HG02973 (cell line): ENCODE data around the gene GZMA.
"Not testable (repeated sequence)": the region's sequence is repeated elsewhere in the genome, so short reads cannot be mapped to it uniquely, and the experiment has no call there.

Experiments
- ATAC-seq: cut with Tn5 transposase; IDR thresholded peaks from one replicate; pipeline ENCODE4 v1.9.1; 2021; ENCODE audit warnings: moderate library complexity; ENCODE audit not compliant: unreplicated experiment

GZMA gene

DNA sequence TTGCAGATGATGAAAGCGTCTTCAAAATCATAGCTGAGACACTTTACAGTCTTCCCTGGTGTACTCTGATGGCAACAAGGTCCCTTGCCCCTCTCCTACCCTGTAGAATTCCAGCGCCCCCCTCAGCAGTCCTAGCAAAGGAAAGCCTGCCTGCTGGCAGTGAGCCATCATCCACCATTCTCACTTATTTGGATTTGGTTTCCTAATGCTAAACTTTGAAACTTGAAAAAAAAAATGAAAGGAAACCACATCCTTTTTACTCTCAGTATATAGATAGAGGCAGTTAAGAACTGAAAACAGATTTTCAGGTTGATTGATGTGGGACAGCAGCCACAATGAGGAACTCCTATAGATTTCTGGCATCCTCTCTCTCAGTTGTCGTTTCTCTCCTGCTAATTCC, at the start of gene GZMA:
Gene GZMA, plus strand, starts transcription at position 299 of the 400 bp plus-strand sequence. Its CDS starts 37 bp downstream, at position 336.
- no peak for ATAC-seq

DNA sequence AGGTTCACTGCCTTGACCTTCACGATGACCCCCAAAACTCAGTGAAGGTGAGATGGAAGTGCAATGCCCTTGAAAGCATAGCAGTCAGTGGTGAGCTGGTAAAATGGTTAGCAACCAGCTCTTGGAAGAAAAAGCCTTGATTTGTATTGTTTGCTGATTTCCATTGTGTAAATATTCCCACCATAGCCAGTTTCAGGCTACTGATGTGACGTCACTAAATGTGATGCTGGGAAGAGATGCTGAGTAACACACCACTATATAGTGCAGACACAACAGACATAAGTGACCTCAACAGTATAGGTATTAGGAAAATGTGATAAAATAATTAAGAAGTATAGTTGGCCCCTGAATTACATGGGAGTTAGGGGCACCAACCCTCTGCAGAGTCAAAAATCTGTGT, 47.3 kb upstream of the GZMA start:
- ATAC-seq = no peak

DNA sequence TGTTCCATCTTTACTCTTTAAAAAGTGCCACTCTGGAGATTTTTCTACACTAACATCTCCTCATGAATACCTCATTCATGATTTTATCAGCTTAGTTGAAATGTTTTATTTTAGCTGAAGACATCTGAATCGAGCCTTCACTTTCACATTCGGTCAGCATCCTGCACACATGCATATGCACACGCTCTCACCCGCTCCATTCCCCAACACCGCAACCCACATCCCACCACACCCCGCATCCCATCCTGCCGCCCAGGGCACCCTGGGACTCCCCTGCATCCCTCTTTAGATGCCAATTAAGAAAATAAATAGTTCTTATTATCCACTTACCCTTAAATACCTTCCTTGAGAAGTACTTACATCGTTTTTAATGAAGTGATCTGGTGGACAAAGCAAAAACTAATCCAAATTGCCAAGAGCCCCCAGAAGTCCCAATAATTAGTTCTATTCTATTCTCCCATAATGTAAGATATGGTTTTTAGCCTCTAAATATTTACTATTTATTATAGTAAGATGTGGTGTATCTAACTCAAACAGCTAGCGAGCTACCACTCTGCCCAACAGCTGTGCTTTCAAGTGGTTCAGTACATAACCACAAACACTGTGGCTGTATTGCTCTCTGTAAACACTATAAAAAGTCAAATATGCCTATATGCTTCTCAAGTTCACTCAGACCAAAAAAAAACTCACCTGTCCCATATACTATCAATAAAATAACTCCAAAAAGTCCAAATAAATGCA, 40.2 kb upstream of the GZMA start:
- no peak for ATAC-seq

DNA sequence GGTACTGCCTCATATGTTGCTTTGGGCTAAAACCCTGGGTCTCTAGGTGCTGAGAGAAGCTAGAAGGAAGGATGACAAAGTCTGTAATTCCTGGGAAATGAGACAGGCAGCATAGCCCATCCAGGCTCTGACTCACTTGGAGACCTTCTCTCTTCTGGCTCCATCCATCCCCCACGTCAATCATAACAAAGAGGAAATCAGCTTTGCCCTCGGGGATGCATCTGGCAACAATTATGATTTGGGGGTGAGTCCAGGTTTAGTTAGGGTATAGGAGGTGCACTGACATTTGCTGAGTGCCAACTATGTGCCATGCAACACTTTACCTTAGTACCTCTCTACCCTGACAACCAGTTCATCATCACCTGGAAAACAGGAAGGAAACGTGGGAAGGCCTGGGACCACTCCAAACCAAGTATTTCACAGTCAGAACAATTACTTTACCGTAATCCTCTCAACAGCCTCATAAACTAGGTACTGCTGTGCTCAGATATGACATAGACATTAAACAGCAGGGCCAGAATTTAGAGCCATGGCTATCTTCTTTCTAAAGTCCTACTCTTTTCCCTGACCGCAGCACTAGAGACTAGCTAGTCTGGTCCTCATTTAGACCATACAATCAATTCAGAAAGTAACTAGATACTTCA, 39.1 kb upstream of the GZMA start:
- no peak for ATAC-seq

DNA sequence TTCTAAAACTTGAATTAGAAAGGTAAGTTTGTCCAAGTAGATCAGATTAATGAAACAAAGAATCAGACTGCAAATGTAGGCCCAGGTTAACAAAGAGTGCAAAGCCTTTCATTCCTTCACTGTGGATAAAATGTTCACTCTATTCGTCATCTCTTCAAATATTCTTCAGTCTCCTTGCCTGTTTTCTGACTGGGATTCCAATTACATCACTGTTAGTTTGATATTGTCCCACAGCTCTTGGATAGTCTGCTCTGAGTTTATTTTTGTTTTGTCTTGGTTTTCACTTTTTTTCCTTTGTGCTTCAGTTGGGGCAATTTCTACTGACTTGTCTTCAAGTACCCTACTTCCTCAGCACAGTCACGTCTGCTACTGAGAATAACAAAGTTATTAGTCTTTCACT, 38.5 kb upstream of the GZMA start:
- no peak for ATAC-seq

DNA sequence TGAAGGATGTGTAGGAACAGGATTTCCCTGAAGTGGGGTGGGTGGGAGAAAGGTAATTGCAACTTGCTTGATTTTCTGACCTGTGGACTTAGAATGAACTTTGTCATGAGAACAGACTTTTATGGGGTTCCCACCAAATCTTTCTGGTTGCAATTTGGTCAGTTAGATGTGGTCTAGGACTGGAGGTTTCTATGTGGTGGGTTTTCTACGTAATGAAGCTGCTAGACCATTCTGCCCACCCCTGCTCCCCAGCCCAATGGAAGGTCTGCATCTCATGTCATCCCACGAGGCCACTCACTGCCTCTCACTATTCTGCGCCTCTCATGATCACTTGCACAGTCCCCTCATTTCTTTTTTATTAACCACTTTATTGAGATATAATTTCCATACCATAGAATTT, 37.9 kb upstream of the GZMA start:
- no peak for ATAC-seq

DNA sequence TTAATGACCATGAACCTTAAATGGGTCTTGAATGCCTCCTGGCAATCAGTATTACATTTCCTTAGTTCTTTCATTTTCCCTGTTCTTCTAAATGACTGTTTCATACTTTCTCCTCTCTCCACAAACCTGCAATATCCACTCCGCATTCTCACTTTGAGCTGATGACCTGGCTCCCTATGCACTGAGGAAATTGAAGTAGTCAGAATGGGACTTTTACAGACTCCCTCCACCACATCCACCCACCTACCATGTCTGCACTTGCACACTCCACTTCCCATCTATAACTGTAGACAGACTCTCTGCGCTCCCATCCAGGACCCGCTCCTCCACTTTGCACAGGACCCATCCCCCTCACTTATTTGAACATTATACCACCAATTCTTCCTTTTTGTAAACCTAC, 36.2 kb upstream of the GZMA start:
- ATAC-seq = no peak

DNA sequence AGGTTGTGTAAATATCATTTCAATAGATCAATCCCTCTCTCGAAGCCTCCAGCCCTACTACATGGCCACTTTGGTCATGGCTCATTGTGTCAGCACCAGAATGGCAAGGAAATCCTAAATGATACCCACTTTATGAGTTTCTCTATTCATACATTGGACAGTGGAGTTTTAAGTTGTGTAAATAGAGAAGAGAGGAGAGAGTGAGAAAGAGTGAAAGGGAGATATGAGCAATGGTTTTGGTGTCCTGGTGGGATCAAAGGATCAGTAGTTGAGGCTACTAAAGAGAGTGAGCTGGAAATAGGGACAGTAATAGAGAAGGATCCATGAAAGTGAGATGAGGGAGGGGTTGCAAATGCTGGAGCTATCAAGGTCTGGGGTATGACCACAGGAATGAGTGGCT, 31.5 kb upstream of the GZMA start:
- no peak for ATAC-seq

DNA sequence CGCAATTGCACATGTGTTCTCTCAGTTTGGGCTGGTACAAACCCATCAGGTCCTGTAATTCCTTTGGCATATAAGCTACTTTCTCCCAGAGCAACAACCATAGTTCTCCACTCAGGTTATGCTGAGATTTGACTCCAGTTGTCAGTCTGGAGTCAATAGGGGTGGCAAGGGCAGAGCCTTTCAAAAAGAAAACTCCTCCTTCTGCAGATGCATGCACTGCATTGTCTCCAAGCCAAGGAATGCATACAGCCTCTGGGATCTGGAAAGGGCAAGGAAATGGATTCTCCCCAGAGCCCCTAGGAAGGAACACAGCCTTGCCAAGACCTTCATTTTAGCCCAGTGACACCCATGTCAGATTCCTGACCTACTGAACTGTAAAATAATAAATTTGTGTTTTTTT, 31.0 kb upstream of the GZMA start:
- ATAC-seq = no peak

DNA sequence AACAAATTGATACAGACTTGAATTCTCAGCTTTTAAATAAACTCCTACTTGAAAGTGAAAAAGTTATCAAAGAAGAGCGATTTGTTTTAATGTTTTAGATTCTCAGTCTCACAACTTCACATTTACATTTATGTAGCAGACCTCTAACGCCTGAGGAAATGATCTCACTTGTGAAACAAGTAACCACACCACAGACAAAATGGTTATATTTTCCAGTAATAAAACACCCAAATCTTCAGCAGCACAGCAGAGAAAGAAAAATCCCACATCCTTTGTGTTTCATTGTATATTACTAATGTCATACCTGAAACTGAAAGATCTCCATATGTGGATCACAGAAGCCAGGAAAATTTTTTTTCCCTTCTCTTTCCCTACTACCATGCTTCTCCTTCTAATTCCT, 29.8 kb upstream of the GZMA start:
- ATAC-seq = no peak

DNA sequence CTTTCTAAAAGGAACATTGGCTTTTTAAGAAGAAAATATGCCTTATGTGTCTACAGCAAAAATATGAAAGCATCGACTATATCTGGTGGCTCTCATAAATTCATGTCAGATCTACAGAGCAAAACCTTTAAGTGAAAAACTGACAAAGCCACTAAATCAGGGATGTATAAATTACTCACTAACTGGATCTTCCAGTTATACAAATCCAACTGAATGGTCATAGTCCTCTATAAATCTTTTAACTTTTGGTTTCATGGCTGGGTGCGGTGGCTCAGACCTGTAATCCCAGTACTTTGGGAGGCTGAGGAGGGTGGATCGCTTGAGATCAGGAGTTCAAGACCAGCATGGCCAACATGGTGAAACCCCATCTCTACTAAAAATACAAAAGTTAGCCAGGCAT, 29.2 kb upstream of the GZMA start:
- ATAC-seq = no peak

DNA sequence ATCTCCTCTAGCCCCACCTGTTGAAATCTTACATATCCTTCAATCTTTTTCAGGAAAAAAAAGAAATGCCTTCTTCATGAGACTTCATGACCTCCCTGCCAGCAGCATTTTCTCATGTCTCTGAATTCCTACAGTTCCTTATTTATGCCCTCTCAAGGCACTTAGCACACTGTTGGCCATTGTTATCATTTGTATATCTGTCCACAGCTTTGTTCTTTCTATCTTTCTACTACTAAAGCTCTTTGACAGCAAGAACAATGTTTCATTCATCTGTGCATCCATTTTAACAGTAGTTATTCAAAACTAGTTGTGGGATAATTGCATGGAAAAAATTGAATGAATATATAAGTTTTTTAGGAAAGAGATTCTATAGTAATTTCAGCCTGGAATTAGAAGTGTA, 20.9 kb upstream of the GZMA start:
- ATAC-seq = no peak

DNA sequence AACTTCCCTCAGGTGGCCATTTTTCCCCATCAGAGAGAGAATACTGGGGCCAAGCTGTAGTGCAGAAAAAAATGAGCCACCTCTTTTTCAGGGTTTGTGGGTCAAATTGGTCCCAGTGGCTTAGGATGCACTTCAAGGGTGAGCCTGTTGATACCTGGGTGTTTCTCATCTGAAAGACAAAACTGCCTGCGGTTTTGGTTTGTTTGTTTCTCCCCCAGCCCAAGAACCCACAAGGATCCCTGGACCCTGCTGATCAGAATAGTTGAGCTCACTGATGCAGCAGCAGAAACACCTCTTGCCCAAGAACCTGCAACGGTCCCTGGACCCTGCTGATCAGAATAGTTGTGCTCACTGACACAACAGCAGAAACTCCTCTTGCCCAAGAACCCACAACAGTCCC, 13.1 kb upstream of the GZMA start:
- not testable (repeated sequence) for ATAC-seq

DNA sequence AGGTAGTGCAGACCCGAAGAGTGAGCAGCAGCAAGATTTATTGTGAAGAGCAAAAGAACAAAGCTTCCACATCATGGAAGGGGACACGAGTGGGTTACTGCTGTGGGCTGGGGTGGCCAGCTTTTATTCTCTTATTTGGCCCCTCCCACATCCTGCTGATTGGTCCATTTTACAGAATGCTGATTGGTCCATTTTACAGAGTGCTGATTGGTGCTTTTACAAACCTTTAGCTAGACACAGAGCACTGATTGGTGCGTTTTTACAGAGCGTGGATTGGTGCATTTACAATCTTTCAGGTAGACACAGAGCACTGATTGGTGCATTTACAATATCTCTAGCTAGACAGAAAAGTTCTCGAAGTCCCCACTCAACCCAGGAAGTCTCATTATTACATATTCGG, 11.4 kb upstream of the GZMA start:
- ATAC-seq = not testable (repeated sequence)

DNA sequence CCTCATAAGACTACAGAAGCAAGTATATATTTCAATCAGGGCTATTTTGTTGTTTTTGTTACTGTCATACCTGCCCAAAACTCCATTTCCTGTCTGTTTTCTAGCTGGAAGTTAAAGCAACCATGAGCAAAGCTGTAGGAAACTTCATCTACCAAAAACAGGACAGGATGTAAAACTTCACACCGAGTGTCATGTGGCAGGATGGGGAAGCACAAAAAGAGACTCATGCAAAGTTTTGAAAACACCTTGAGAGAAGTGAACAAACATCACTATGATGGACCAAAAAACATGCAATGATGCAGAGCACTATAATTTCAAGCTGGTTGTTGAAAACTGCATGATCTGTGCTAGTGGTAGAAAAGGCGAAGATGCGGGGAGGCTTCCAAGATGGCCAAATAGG, 6.3 kb upstream of the GZMA start:
- ATAC-seq = no peak

DNA sequence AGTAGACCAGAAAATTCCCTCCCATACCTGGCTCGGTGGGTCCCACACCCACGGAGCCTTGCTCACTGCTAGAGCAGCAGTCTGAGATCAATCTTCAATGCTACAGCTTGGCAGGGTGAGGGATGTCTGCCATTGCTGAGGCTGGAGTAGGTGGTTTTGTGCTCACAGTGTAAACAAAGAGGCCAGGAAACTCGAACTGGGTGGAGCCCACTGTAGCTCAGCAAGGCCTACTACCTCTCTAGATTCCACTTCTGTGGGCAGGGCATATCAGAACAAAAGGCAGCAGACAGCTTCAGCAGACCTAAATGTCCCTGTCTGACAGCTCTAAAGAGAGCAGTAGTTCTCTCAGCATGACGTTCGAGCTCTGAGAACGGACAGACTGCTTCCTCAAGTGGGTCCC, 5.6 kb upstream of the GZMA start:
- no peak for ATAC-seq

DNA sequence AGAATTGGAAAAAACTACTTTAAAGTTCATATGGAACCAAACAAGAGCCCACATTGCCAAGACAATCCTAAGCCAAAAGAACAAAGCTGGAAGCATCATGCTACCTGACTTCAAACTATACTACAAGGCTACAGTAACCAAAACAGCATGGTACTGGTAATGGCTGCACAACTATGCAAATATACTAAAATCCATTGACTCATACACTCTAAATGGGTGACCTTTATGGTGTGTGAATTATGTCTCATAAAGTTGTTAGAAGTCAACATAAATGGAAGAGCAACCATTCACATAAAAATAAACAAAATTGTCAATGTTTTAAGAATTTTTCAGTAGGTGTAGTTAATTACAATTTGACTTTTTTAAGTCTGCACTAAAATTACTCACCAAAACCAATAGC, 1.3 kb upstream of the GZMA start:
- not testable (repeated sequence) for ATAC-seq

DNA sequence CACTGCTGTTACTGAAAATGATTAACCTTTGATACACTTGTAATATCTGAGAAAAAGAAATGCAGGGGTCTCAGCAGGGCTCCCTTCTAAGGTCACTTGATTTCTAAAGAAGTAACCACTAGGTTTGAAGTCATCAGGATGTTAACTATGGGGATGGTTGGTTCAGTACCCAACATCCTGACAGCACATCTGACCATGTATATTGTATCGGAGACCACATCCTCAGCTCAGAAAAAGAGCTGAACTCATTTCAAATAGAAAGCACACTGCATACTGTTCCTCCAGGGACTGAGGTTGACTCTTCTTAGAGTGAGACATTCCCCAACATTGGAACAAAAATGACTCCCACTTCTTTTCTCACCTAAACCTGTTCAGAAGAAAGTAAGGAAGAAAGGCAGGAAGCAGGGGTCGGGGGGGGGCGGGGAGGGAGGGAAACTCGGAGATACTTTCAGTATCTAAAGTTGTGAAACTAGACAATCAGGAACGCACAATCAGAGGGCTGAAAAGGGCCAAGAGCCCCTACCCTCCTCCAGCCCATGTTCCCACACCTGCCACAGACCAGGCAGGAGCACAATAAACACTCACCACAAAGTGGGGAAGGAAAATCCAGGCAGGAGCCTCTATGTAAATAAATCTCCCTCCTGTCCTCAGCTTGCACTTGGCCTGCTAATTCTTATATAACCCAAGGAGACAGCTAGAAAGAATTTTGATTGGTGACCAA, 730 bp upstream of the GZMA start:
- ATAC-seq = no peak

DNA sequence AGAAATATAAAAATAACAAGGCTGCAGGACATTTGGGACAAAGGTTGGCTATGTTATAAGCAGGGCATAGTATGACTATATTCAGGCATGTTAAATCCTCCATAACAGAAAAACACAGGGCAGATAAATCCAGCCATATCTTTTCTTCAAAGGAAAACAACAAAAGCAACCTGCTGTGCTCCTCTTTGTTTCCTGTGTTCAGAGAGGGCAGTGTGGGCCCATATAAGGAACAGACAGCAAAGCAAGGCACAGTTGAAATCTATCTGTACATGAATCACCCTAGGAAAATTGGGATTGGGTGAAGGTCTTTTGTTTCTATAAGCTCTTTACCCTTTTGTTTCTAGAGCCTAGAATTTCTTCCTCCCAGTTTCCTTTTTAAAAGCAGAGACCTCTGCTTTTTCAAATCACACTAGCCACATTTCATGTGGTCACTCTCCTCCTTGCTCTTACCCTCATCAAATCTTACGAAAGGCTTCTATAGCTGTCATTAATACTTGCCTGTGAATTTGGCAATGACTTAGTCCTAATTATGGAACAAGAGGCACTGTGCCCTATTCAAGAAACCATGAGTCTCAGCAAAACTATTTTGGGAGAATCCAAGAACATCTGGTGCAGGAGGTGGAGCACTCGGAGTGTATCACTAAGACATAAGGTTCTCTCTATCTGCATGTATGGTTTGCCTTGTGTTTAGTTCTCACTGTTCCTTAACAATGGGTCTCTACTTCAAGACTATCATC, 1.8 kb downstream of the GZMA start:
- ATAC-seq = no peak

DNA sequence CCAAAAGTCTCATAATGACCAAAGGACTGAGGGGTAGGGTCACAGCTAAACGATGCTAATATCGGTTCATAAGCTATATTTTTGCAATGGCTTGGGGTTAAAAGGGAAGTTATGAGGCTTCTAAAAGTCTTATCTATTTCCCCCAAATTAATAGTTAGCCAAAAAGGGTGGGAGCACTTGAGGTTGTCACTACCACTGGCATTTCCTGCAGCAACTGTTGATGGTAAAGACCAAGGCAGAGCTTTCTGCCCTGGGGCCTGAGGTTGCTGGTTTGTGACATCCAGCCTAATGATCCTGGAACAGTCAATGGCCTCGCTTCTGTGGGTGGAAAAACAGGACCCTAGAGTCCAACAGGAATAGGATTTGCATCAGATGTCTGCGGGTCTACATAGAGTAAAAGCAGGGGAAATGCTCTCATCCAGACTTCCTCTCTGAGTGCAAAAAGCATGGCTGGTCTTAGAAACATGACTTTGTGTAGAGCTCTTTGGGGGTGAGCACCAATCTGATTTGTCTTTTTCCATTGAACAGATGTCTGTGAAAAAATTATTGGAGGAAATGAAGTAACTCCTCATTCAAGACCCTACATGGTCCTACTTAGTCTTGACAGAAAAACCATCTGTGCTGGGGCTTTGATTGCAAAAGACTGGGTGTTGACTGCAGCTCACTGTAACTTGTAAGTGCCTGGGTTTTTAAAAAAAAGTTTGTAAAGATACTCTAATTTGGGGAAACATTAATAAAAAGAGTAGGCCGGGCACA, 2.7 kb downstream of the GZMA start:
- ATAC-seq = no peak

DNA sequence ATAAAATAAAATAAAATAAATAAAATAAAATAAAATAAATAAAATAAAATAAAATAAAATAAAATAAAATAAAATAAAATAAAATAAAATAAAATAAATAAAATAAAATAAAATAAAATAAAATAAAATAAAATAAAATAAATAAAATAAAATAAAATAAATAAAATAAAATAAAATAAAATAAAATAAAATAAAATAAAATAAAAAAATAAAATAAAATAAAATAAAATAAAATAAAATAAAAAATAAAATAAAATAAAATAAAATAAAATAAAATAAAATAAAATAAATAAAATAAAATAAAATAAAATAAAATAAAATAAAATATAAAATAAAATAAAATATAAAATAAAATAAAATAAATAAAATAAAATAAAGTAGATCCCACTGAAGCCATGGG, 3.5 kb downstream of the GZMA start:
- ATAC-seq = not testable (repeated sequence)
